ENCODE data around the gene PPP5C.
"Not testable (repeated sequence)": the region's sequence is repeated elsewhere in the genome, so short reads cannot be mapped to it uniquely, and the experiment has no call there.

PPP5C gene

GRCh38 chr19:46429999-46430398 is 83.1 kb downstream of the PPP5C start:
- no peak for DNase-seq (ENCODE audit: low read depth in 3 of 3)

GRCh38 chr19:46431824-46432223 is 84.9 kb downstream of the PPP5C start:
- no peak for DNase-seq (ENCODE audit: low read depth in 3 of 3)

GRCh38 chr19:46433470-46433869 is 86.6 kb downstream of the PPP5C start:
- not testable (repeated sequence) for DNase-seq (ENCODE audit: low read depth in 3 of 3)

- DNase-seq (ENCODE audit: low read depth in 3 of 3): no peak
Observed at GRCh38 chr19:46435009-46435408, 88.1 kb downstream of the PPP5C start.

GRCh38 chr19:46435689-46436088 is 88.8 kb downstream of the PPP5C start:
- not testable (repeated sequence) for DNase-seq (ENCODE audit: low read depth in 3 of 3)
